Activated naive CD4-positive, alpha-beta T cell treated with Interleukin-2 at 50 U/mL for 16 hours (primary cell): ENCODE measurements around the gene ZC3HAV1.
"Not testable (repeated sequence)": the region's sequence is repeated elsewhere in the genome, so short reads cannot be mapped to it uniquely, and the experiment has no call there.

Experiments
- DNase-seq: peaks from one replicate; pipeline ENCODE4 v3.0.0-alpha.2; 2020

ZC3HAV1 gene

DNA sequence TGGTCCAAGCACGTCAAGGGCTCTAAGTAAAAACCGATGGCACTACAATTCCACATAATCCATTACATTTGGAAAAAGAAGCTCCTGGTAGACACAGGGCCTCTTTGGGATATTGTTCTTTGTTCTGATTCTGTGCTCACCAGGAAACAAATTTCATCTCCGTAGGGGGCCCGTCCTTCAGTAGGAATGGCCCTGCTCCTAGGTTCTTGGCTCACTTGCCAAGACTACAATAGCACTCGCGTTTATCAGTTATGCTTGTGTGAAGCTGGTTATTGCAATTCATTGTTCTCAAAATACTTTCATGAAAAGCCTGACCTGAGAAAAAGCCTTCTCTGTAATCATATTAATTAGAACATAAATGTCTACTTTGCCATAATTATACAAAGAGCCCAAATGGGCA is 63.4 kb downstream of the ZC3HAV1 start:
- DNase-seq, result no peak

DNA sequence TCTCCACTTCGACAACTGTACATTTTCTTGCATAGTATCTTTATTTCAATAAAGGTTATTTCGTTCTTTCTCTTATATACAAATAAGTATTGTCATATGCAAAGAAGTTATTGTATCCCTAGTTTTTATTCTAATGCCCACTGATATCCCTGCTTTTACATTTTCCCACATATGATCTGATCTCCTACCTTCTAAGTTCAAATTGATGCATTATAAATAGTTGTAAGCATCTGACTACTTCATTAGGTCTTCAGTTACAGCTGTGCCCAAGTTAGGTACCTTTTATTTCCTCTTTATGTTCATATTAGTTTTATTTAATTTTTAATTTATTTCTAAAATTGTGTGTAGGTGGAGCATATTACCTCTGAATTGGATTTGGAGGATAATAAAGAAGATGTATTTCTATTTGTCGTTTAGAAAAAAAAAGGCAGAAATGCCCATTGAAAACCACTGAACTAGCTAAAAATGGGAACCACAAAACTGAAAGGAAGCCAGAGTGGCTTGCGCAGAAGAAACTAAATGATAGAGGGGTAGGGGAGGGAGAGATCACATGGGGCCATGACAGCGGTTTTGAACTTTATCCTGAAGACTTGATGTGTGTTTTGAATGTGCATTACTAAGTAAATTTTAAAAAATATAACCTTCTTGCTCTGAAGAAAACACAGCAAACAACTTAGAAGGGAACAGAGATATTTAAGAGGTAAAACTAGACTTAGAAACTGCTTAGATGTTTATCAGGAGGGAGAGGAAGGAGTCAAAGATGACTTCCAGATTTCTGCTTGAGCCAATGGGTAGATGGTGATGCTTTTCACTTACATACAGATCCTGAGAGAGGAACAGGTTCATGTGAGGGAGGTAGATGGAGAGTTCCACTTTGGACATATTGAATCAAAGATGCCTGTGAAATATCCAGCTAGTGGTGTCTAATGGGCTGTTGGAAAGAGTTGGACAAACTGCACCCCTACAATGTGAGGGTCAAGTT is 64.4 kb downstream of the ZC3HAV1 start:
- DNase-seq, result no peak

DNA sequence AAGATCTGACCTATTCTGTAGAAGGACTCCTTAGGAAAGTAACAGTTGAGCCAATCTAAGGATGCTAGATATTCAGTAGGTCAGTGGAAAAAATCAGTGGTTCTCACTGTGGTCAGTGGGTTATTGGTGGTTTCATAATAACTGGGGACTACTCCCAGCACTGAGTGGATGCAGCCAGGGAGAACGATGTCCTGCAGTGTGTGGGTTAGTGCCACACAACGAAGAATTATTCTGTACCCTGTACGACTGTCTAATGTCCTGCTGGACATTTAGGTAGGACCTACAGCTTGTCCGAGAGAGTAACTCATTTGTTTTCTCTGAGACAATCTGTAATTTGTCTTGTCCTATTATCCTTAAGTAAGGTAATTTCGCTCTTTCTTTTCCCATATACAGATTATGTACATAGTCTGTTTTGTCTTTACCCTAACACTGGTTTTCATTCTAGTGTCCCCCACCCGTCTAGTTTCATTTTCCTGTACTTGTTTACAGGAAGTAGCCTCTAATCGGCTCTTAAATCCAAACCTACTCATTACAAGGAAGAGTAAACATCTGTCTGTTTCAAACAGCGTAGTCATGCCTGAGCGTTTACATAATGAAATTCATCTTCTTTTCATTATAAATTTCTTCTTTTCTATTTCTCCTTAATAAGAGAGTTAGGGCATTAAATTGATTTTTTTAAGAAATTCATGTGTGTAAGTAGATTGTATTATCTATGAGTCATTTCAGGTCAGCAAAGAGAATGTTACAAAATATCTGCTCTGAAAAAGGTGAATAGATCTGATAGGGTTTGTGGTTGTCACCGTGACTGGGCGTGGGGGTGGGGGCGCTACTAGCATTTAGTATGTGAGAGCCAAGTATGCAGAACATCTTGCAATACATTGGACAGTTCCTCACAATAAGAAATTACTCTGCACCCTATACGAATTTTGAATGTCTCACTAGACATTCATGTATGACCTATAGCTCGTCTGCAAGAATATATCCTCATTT is 65.4 kb downstream of the ZC3HAV1 start:
- peak; percentile 83 for DNase-seq

DNA sequence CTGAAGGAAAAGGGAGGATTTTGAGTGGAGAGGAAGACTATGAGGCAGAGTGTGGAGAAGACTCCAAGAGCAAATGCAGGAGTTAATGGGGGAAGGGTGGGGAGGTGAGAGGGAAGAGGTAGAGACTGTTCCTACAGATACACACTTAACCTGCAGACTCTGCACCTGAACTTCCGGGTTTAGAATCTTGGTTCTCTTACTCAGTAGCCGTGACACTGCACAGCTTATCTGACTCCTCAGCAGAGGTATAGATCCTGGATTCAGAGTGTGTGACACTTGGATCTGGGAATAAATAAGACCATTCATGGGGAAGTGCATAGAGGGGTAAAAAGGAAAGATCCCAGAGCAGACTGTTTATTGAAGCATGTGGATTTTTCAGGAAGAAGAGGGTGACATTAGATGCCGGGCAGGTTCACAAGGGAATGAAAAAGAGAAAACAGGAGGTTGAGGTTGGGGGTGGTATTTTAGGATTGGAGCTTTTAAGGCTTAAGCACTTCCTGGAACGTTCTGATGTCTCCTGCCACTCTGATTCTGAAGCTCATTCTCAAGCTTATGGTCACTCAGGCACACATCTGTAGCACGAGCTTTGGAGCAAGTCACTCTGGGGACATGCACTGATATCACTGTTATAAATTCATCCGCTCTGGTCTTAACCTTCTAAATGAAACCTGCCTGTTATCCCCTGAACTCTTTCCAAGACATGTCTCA is 68.0 kb downstream of the ZC3HAV1 start:
- DNase-seq, result no peak

DNA sequence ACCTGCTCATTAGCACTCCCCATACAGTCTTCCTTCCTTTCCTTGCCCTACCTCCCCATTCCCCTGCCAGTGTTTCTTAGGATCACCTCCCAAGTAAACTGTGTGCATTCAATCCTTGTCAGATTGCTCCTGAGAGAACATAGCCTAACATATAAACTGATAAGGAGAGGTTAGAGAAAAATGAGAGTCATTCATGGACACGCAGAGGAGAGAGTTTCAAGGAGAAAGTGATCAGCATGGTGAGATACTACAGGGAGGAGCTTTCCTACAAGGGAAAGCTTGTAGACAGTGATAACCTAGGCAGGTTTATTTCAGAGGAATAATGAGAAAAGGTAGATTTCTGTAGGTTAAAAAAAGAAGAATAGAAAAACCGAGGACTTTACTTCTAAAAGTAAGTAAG is 70.8 kb downstream of the ZC3HAV1 start:
- no peak for DNase-seq

DNA sequence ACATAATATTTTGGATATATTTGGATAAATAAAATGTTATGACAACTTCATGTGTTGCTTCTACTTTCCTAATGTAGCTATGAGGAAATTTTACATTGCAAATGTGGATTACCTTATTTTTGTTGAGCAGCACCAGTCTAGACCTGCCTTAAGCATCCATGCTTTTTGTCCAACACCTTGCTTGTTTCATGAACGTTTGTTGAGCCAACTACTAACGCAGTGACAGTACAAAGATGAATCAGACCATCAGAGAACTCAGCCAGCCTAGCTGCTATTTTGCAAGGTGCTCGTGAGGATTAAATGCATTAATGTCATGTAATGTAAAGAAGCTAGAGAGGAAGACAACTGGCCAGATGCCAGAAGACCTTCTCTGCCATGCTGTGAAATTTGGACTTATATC is 72.6 kb downstream of the ZC3HAV1 start:
- DNase-seq, result no peak

DNA sequence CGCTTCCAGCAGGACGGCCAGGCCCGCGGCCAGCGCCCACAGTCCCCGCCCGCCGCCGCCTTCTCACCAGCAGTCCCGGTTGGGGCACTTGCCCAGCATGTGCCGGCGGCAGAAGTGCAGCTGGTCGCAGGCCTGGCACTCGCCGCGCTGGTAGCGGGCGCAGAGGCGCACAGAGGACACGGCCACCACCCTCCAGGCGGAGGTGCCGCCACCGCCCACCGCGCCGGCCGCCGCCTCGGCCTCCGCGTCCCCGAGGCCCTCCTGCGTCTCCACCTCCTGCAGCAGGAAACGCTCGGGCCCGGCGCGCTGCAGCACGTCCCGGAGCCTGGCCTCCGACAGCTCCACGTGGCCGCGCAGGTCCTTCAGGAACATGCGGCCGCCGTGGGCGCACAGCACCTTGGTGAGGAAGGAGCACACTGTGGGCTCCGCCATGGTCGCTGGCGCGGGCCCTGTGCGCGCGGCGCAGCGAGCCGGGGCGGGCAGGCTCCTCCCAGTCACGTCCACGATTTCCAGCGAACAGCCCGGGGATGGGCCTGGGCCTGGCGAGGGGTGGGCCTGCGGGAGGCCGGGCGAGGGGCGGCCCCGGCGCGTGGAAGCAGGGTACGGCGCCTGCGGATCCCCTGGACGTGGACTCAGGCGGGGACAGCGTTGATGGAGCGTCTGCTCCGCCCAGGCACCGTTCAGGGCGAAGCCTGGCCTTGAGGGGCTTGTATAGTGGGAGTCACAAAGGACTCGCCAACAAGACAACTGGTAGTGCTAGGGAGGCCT is 73.8 kb downstream of the ZC3HAV1 start, which contains the start of gene ZC3HAV1L:
Gene ZC3HAV1L, minus strand, starts transcription at position 457 of the 768 bp plus-strand sequence. Its CDS starts 25 bp downstream, at position 432.
- peak; percentile 56 for DNase-seq

DNA sequence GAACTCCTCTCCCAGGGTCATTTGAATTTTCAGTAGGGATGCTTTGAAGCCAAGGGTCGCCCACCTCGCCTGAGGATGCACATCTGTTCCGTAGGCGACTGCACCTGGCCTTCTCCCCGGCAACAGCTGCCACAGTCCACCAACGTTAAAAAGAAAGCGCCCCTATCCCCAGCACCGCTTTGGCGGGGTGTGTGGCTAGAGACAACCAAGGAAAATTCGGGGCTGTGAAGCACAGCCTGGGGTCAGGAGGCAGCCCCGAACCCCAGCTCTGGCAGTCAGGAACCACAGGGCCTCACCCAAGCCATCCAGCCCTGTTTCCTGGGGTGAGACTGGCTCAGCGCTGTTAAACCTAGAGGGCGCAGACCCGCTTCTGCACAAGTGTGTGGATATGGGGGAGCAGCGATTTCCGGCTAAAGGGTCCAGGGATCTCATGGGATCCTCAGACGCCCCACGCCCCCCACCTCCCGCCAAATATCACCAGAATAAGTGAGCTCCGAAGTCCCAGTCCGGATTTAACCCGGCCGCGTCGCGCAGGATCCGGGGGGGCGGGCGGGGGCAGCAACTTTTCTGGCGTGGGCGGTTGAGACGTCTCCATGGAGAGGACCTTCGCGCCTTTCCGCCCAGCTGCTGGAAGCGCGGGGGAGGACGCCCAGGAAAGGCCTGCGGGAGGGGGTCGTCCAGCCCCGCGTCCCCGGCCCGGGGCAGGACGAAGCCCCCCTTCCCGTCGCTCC is 74.5 kb downstream of the ZC3HAV1 start:
- peak; percentile 34 for DNase-seq

DNA sequence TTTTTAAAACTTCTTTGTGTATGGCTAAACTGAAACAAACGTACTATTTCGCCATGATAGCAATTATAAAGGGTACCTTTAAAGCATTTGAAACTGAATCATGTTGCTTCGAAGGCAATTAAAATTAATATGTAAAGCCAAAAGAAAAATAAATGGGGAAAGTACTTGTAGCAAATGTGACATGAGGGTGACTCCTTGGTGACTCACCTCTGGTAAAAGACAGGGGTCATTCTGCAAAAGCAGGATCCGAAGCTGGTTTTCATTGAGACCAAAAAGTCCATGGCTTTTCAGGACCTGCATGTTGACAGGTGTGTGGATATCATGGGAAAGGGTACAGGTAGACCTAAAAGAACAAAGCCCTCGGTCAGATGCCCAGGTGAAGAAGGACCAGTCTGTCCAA is 75.2 kb downstream of the ZC3HAV1 start:
- DNase-seq, result no peak

DNA sequence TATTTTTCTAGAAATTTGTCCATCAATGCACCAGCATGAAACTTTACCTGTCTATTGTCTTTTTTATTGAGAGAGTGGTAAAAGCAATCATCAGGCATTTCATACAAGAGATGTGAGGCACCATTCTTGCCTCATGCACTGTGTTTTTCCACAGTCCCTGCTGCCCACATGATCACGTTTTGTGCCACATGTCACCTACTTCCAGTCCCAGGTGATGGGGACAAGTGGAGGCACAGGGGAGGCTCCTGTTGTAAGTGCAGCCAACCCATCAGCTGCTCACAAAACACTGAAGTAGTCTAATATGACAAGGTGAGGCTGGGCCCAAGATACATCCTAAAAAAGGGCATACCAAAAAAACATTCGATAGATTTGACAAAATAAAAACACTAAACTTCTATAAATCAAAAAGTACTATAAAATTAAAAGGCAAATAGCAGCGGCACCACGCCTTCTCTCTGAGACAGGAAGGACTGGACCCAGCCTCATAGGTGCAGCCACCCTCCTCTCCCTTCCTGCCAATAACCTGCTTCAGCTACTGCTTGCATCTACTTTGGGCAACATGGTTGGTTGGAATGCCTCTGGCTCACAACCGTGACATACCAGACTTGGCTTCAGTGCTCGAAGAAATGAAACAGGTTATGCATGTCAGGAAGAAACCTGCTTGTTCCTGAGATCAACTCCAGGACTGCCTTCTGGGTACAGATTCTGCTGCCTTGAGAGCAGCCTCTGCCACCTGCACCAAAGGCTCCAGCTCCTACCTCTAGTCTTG is 76.0 kb downstream of the ZC3HAV1 start:
- DNase-seq, result no peak

DNA sequence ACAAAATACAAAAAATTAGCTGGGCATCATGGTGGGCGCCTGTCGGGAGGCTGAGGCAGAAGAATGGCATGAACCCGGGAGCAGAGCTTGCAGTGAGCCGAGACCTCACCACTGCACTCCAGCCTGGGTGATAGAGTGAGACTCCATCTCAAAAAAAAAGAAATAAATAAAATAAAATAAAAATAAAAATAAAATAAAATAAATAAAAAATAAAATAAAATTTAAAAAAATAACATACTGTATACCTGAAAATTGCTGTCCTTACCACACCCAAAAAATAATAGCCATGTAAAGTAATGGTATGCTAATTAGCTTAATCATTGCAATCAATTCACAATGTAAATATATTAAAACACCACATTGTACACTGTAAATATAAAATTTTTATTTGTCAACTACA is 77.0 kb downstream of the ZC3HAV1 start:
- DNase-seq, result no peak

DNA sequence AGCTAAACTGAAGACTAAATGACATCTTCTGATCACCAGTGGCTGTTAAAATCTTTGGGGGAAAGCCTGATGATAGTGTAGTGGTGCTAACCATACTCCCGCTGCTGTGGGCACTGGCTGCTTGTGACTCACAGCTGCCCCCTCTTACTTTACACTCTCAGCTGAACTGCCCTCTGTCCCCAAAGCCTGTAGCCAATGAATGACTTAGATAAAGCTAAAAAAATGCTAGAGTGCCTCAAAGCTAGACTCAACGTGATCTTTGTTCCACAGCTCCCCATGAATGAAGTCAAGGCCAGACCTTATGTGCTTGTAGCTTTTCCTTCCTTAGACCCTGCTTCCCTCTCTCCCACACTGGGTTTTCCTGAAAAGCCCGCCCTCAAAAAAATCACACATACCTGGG is 80.2 kb downstream of the ZC3HAV1 start:
- DNase-seq, result no peak

DNA sequence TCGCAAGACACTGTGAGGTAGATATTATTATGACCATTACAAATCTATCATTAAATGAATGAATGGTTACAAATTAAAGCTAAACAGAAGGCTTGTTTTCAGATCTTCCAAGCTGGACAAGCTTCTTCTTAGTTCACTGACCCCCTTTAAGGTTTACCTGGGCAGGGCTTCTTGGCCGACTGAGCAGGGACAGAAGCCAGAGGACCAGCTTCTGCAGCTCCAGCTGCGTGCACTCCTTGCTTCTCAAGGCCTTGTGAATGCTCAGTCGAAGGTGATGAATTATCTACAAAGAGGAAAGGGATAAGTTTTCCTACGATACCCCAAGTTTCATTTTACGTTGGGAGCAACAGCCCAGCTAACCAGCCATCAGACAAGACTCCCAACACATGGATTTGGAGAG is 83.0 kb downstream of the ZC3HAV1 start:
- no peak for DNase-seq

DNA sequence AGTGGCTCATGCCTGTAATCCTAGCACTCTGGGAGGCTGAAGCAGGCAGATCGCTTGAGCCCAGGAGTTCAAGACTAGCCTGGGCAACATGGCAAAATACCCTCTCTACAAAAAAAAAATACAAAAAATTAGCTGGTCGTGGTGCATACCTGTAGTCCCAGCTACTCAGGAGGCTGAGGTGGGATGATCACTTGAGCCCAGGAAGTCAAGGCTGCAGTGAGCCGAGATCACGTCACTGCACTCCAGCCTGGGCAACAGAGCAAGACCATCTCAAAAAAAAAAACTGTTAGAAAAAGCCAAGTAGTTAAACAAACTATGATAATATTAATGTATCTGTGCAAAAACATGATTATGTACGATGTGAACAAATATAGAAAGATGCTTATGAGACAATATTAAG is 83.7 kb downstream of the ZC3HAV1 start:
- DNase-seq, result not testable (repeated sequence)

DNA sequence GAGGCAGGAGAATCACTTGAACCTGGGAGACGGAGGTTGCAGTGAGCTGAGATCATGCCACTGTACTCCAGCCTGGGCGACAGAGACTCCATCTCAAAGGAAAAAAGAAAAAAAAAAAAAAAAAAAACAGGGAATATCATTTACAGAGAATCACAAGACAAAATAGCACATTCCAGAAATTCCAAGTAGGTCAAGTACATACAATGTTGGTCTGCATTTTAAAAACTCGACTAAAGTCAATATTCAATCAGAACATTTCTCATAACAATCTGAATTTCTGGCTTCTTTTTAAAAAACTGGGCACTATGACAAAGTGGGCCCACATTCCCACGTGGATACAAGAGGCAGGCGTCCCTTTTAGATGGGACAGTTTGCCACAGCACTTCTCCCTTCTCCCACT is 86.4 kb downstream of the ZC3HAV1 start:
- no peak for DNase-seq

DNA sequence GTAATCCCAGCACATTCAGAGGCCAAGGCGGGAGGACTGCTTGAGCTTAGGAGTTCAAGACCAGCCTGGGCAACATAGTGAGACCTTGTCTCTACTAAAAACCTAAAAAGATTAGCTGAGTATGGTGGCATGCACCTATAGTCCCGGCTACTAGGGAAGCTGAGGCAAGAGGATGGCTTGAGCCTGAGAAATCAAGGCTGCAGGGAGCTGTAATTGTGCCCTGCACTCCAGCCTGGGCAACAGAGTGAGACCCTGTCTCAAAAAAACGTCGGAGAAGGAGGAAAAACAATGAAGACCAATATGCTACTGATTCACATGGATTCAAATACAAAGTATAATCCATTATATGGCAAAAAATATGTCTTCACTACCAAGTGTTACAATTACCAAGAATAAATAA is 87.2 kb downstream of the ZC3HAV1 start:
- DNase-seq, result no peak

DNA sequence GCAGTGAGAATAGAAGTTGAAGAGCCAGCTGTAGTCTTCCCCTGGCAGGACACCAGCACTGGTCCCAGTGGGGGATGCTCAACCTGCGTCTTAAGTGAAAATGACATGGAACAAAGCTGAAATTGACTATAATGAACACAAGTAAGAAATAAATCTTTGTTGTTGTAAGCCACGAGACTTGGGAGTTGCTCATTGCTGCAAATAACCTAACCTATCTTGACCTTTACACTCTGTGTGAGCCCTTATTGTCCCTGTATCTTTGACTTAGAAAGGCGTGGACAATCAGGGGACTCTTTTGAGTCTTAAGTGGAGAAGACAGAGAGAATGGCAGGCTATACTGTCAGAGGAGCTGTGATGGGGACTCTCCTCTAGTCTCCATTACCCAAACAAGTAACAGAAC is 90.6 kb downstream of the ZC3HAV1 start:
- DNase-seq, result no peak

DNA sequence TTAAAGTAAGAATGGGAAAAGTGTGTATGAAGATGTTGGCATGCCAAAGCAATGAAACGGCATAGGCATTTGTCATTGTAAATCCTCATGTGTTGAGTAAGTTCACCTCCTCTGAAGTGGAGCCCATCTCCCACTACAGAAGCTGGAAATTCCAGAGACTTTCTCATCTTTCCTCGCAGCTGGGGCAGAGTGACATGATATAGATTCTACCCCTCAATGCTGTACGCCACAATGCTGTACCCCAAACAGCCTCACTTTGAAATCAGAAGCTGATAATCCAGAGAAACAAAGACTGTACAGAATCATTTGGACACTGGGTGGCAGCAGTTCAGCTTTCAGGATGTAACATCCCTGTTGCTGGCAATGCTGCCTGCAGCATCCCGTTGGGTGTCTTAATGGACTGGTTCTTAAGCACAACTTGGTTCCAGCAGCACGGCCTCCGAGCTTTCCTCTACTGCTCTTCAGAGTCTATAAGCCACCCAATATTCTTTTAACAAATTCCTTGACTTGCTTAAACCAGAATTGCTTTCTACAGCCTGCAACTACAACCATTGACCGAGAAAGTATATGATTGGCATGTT is 92.5 kb downstream of the ZC3HAV1 start:
- peak; percentile 58 for DNase-seq

DNA sequence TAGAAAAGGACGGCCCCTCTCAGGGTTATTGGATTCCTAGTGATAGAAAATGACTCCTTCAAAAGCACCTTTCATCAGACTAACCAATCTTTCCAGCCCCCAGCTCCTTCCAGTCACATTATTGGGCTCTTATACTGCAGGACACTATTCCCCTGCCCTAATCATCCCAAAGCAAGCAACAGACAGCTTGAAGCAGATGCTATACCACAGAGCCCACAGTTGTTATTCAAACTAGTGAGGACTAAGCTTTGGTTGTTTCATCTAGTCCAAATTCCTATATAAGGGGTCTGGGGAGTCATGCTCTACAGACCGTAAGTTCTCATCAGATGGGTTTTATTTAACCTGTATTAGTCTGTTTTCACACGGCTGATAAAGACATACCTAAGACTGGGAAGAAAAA is 98.1 kb downstream of the ZC3HAV1 start:
- DNase-seq, result no peak
